ENCODE results near the gene SLC16A3.
A peak's percentile ranks its signal among the peaks of the same experiment; 100 is the strongest.

DNA sequence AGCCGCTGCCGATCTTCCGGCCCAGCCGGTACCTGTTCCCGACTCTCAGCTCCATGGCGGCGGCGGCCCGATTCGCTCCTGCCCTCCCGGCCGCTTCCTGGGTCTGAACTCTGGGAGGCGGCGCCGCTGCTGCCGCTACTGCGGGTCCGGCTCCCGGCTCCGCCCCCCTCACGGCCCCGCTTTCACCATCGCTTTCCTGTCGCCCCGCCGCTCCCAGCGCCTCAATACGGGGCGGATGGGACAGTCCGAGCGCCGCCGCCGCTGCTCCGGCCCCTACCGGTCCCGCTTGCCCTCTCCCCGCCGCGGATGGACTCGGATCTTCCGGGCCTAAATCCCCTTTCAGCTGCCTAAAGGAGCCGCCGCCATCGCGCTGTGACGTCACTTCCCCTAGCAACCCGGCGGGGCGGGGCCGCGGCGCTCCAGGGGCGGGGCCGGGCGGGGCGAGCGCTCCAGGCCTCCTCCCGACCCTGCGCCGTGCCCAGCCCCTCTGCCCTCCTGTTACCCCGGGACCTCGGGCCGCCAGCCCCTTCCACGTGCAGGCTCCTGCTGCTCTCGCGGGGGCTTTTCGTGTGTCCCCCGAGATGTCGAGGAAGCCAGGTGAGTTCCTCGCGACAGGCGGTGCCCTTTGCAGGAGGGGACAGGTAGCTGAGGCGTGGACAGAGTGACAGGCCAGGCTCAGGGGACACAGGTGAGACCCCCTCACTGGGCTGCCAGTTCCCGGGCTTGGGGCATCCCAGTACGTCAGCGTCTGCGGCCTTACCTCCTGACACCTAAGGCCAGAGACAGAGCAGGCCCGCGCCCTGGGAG is 44.7 kb downstream of the SLC16A3 start, which contains the start of gene CSNK1D:
- TF ChIP-seq ZNF112 (tag by site-specific recombination; IDR thresholded peaks at IDR 0.05) (no peak), YY1 (tag by site-specific recombination; IDR thresholded peaks at IDR 0.05) (peak; percentile 96), OSR2 (tag by site-specific recombination; IDR thresholded peaks at IDR 0.05) (peak; percentile 85), ZNF560 (tag by site-specific recombination; IDR thresholded peaks at IDR 0.05; ENCODE audit: borderline replicate concordance) (no peak), TCF7L2 (IDR thresholded peaks at IDR 0.05; ENCODE audit: borderline replicate concordance, low read depth, low read length) (no peak), ZBTB1 (tag by site-specific recombination; IDR thresholded peaks at IDR 0.05) (no peak)
- TF ChIP-seq, protein P1, sequence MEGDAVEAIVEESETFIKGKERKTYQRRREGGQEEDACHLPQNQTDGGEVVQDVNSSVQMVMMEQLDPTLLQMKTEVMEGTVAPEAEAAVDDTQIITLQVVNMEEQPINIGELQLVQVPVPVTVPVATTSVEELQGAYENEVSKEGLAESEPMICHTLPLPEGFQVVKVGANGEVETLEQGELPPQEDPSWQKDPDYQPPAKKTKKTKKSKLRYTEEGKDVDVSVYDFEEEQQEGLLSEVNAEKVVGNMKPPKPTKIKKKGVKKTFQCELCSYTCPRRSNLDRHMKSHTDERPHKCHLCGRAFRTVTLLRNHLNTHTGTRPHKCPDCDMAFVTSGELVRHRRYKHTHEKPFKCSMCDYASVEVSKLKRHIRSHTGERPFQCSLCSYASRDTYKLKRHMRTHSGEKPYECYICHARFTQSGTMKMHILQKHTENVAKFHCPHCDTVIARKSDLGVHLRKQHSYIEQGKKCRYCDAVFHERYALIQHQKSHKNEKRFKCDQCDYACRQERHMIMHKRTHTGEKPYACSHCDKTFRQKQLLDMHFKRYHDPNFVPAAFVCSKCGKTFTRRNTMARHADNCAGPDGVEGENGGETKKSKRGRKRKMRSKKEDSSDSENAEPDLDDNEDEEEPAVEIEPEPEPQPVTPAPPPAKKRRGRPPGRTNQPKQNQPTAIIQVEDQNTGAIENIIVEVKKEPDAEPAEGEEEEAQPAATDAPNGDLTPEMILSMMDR (tag by site-specific recombination; IDR thresholded peaks at IDR 0.05): peak; percentile 62
- TF ChIP-seq, protein P2, sequence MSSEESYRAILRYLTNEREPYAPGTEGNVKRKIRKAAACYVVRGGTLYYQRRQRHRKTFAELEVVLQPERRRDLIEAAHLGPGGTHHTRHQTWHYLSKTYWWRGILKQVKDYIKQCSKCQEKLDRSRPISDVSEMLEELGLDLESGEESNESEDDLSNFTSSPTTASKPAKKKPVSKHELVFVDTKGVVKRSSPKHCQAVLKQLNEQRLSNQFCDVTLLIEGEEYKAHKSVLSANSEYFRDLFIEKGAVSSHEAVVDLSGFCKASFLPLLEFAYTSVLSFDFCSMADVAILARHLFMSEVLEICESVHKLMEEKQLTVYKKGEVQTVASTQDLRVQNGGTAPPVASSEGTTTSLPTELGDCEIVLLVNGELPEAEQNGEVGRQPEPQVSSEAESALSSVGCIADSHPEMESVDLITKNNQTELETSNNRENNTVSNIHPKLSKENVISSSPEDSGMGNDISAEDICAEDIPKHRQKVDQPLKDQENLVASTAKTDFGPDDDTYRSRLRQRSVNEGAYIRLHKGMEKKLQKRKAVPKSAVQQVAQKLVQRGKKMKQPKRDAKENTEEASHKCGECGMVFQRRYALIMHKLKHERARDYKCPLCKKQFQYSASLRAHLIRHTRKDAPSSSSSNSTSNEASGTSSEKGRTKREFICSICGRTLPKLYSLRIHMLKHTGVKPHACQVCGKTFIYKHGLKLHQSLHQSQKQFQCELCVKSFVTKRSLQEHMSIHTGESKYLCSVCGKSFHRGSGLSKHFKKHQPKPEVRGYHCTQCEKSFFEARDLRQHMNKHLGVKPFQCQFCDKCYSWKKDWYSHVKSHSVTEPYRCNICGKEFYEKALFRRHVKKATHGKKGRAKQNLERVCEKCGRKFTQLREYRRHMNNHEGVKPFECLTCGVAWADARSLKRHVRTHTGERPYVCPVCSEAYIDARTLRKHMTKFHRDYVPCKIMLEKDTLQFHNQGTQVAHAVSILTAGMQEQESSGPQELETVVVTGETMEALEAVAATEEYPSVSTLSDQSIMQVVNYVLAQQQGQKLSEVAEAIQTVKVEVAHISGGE (tag by site-specific recombination; conservative IDR thresholded peaks at IDR 0.05; ENCODE audit: low read depth): peak; percentile 86
- TF ChIP-seq, protein P3, sequence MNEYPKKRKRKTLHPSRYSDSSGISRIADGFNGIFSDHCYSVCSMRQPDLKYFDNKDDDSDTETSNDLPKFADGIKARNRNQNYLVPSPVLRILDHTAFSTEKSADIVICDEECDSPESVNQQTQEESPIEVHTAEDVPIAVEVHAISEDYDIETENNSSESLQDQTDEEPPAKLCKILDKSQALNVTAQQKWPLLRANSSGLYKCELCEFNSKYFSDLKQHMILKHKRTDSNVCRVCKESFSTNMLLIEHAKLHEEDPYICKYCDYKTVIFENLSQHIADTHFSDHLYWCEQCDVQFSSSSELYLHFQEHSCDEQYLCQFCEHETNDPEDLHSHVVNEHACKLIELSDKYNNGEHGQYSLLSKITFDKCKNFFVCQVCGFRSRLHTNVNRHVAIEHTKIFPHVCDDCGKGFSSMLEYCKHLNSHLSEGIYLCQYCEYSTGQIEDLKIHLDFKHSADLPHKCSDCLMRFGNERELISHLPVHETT (tag by site-specific recombination; IDR thresholded peaks at IDR 0.05): peak; percentile 91

Measured in HEK293 (cell line).